HG02852 (cell line): ENCODE results near the gene CCR8.

Experiments
- ATAC-seq: cut with Tn5 transposase; IDR thresholded peaks from one replicate; pipeline ENCODE4 v1.9.1; 2021; ENCODE audit warnings: mild to moderate bottlenecking, moderate library complexity; ENCODE audit not compliant: unreplicated experiment

CCR8 gene

GRCh38 chr3:39329493-39329892 is at the start of gene CCR8:
TSS of gene CCR8 (plus strand) at chr3:39329709. CDS start at chr3:39332332, 2,623 bp downstream.
- no peak for ATAC-seq

GRCh38 chr3:39279745-39280517 is 49.6 kb upstream of the CCR8 start, which contains the start of gene CX3CR1:
TSS of gene CX3CR1 (minus strand) at chr3:39280036. CDS start at chr3:39266509, 13,527 bp downstream.
- ATAC-seq = no peak

- ATAC-seq = no peak
Observed at GRCh38 chr3:39280571-39280970, 48.9 kb upstream of the CCR8 start.

- no peak for ATAC-seq
Observed at GRCh38 chr3:39281533-39281932, 48.0 kb upstream of the CCR8 start.

- ATAC-seq = no peak
Observed at GRCh38 chr3:39282057-39282456, 47.5 kb upstream of the CCR8 start.

- ATAC-seq = no peak
Observed at GRCh38 chr3:39284457-39284881, 45.0 kb upstream of the CCR8 start.

- no peak for ATAC-seq
Observed at GRCh38 chr3:39285332-39285731, 44.2 kb upstream of the CCR8 start.

GRCh38 chr3:39286771-39287170 is 42.7 kb upstream of the CCR8 start:
- no peak for ATAC-seq

GRCh38 chr3:39287216-39288164 is 42.0 kb upstream of the CCR8 start:
- no peak for ATAC-seq

- ATAC-seq = peak; percentile 97
Observed at GRCh38 chr3:39288300-39288808, 41.2 kb upstream of the CCR8 start.

- ATAC-seq = no peak
Observed at GRCh38 chr3:39289107-39289506, 40.4 kb upstream of the CCR8 start.

- no peak for ATAC-seq
Observed at GRCh38 chr3:39290255-39290654, 39.3 kb upstream of the CCR8 start.

- ATAC-seq = no peak
Observed at GRCh38 chr3:39291903-39292329, 37.6 kb upstream of the CCR8 start.

- no peak for ATAC-seq
Observed at GRCh38 chr3:39292961-39293360, 36.5 kb upstream of the CCR8 start.

GRCh38 chr3:39294446-39295183 is 34.9 kb upstream of the CCR8 start:
- no peak for ATAC-seq

GRCh38 chr3:39295184-39295775 is 34.2 kb upstream of the CCR8 start:
- peak; percentile 84 for ATAC-seq

- ATAC-seq = no peak
Observed at GRCh38 chr3:39296197-39297077, 33.1 kb upstream of the CCR8 start.

- ATAC-seq = no peak
Observed at GRCh38 chr3:39299279-39299678, 30.2 kb upstream of the CCR8 start.

GRCh38 chr3:39302178-39302577 is 27.3 kb upstream of the CCR8 start:
- no peak for ATAC-seq
